ENCODE measurements around the gene CTBP2.

The CTBP2 gene

GRCh38 chr10:125172694-125173093 lies 12.3 kb upstream of the CTBP2 start:
- no peak for DNase-seq (ENCODE audit: low read depth)
- no peak overlapping the region for H3K4me3 ChIP-seq (ENCODE audit: control insufficient read depth, low read depth, low read length)

GRCh38 chr10:125171402-125172306 lies 11.3 kb upstream of the CTBP2 start:
- no peak overlapping the region for H3K4me3 ChIP-seq (ENCODE audit: control insufficient read depth, low read depth, low read length)
- TF ChIP-seq CTCF (conservative IDR thresholded peaks at IDR 0.05; ENCODE audit: control insufficient read depth, insufficient read depth, low read depth, low read length), result no peak
- no peak for DNase-seq (ENCODE audit: low read depth)

More at GRCh38 chr10:125172694-125173093, 12.3 kb upstream of the CTBP2 start:
- no peak for TF ChIP-seq CTCF (conservative IDR thresholded peaks at IDR 0.05; ENCODE audit: control insufficient read depth, insufficient read depth, low read depth, low read length)

GRCh38 chr10:125169915-125170314 lies 9.6 kb upstream of the CTBP2 start:
- H3K4me3 ChIP-seq (ENCODE audit: control insufficient read depth, low read depth, low read length), result no peak overlapping the region
- DNase-seq (ENCODE audit: low read depth), result no peak
- no peak for TF ChIP-seq CTCF (conservative IDR thresholded peaks at IDR 0.05; ENCODE audit: control insufficient read depth, insufficient read depth, low read depth, low read length)

- no peak for DNase-seq (ENCODE audit: low read depth)
- H3K4me3 ChIP-seq (ENCODE audit: control insufficient read depth, low read depth, low read length), result no peak overlapping the region
- TF ChIP-seq CTCF (conservative IDR thresholded peaks at IDR 0.05; ENCODE audit: control insufficient read depth, insufficient read depth, low read depth, low read length), result no peak
Observed at GRCh38 chr10:125169279-125169678, 8.9 kb upstream of the CTBP2 start.

- DNase-seq (ENCODE audit: low read depth), result no peak
- H3K4me3 ChIP-seq (ENCODE audit: control insufficient read depth, low read depth, low read length), result no peak overlapping the region
- no peak for TF ChIP-seq CTCF (conservative IDR thresholded peaks at IDR 0.05; ENCODE audit: control insufficient read depth, insufficient read depth, low read depth, low read length)
Observed at GRCh38 chr10:125166658-125167057, 6.3 kb upstream of the CTBP2 start.

- no peak for DNase-seq (ENCODE audit: low read depth)
- no peak for TF ChIP-seq CTCF (conservative IDR thresholded peaks at IDR 0.05; ENCODE audit: control insufficient read depth, insufficient read depth, low read depth, low read length)
- no peak overlapping the region for H3K4me3 ChIP-seq (ENCODE audit: control insufficient read depth, low read depth, low read length)
Observed at GRCh38 chr10:125165584-125166573, 5.5 kb upstream of the CTBP2 start.

Measured in fibroblast of mammary gland (primary cell).